Measurements from ENCODE around the gene CEL.

DNA sequence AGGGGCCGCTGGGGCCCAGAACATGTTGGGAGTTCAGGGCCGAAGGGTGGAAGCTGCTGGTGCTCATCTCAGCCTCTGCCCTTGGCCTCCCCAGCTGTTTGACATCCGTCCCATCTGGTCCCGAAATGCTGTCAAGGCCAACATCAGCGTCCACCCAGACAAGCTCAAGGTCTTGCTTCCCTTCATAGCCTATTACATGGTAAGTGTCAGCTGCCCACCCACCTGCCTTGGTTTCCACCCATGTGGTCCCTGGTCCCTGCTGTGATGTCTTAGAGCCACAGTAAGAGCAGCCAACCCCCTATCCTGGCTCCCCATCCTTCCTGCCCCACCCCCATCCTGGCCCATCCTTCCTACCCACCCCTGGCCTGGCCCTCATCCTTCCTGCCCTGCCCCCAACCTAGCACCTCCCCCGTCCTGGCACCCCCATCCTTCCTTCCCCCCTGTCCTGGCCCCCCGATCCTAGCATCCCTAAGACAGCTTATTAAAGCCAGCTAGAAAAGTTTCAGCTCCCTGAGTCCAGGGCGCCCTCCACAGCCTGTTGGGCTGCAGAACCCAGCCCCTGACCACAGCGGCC is 9.7 kb upstream of the CEL start:
- TF ChIP-seq CTCF (IDR thresholded peaks at IDR 0.05) (no peak), POLR2A (IDR thresholded peaks at IDR 0.05) (no peak), EP300 (IDR thresholded peaks at IDR 0.05) (no peak)
